Thoracic aorta (tissue), 2 donors: ENCODE results near the gene TMEM30A. TPM values are rescaled to one million over a fixed set of nuclear protein-coding genes. Genes with fewer than 3 reads are reported as not detected.

Source experiments
- ATAC-seq: fragments of 150-250 bp; one replicate; pipeline ENCODE4 v1.8.0; 2017; ENCODE audit warnings: low read depth; ENCODE audit not compliant: insufficient number of reproducible peaks, low FRiP score
- DNase-seq: peaks from one replicate; pipeline ENCODE4 v3.0.0-alpha.2; 2020; ENCODE audit warnings: low spot score
- H3K27ac ChIP-seq, 2 donors: fragments of 200-600 bp; sonication (generic); 1 replicate in 1 of 2; 2 replicates in 1 of 2; pipeline ENCODE4 v1.5.1; 2016; ENCODE audit warnings: mild to moderate bottlenecking in 2 of 2, moderate library complexity in 2 of 2
- H3K27me3 ChIP-seq: fragments of 200-600 bp; sonication (generic); replicated peaks from 2 replicates; pipeline ENCODE4 v1.6.0; 2016; ENCODE audit warnings: mild to moderate bottlenecking; ENCODE audit not compliant: insufficient read depth
- H3K36me3 ChIP-seq: fragments of 200-600 bp; sonication (generic); one replicate; pipeline ENCODE4 v1.5.1; 2016
- H3K4me1 ChIP-seq, 2 donors: fragments of 200-600 bp; sonication (generic); 1 replicate in 1 of 2; 2 replicates in 1 of 2; pipeline versions ENCODE4 v1.5.1 to v1.6.0; 2016; ENCODE audit warnings: low read depth in 2 of 2, mild to moderate bottlenecking in 1 of 2; ENCODE audit not compliant: control insufficient read depth in 1 of 2
- H3K4me3 ChIP-seq: fragments of 200-600 bp; sonication (generic); 2 replicates; pipeline ENCODE4 v1.5.1; 2016; ENCODE audit warnings: mild to moderate bottlenecking
- H3K9me3 ChIP-seq: fragments of 200-600 bp; sonication (generic); 2 replicates; pipeline ENCODE4 v1.5.1; 2016
- total RNA-seq, 2 donors: library from RNA; depleted of rRNA; stranded (reverse); fragments of >200 nt; gene quantifications; one replicate each; pipeline versions ENCODE4 v1.1.0 to v1.2.3, GENCODE V29; 2016
- TF ChIP-seq, protein P1 (sequence below): fragments of 200-600 bp; sonication (generic); IDR thresholded peaks from one replicate; pipeline ENCODE4 v1.5.1; 2019; ENCODE audit warnings: antibody characterized with exemption

Gene TMEM30A
- total RNA-seq, 2 donors from 2014 or later = 112 to 123 TPM

DNA sequence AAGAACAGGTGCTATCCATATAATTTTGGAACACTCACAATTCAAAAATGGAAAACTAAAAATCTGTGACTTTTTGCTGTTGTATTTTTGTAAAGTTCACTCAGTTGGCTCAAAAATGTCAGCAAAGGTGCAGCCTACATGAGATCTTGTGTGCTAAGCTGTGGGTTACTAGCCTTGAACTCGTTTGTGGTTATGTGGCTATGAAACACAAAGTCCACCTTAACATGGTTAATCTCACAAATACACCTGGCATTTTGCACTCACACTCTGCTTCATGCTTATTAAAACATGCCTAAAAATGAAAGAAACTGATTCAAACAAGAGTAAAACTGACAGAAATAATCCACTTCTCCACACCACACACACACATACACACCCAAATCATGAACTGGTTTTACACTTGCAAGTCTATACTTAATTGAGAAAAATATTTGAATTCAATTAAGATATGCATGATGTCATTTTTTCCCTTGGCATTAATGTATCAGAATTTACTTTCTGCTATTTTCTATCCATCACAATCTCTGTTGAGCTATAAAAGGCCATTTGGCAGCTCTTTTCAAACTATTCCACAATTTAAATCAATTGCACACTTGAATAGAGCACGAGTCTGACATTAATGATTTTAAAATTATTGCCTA is 22.9 kb upstream of the TMEM30A start:
- TF ChIP-seq, protein P1, sequence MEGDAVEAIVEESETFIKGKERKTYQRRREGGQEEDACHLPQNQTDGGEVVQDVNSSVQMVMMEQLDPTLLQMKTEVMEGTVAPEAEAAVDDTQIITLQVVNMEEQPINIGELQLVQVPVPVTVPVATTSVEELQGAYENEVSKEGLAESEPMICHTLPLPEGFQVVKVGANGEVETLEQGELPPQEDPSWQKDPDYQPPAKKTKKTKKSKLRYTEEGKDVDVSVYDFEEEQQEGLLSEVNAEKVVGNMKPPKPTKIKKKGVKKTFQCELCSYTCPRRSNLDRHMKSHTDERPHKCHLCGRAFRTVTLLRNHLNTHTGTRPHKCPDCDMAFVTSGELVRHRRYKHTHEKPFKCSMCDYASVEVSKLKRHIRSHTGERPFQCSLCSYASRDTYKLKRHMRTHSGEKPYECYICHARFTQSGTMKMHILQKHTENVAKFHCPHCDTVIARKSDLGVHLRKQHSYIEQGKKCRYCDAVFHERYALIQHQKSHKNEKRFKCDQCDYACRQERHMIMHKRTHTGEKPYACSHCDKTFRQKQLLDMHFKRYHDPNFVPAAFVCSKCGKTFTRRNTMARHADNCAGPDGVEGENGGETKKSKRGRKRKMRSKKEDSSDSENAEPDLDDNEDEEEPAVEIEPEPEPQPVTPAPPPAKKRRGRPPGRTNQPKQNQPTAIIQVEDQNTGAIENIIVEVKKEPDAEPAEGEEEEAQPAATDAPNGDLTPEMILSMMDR = no peak

GRCh38 chr6:75306064-75306463 is 21.5 kb upstream of the TMEM30A start:
- TF ChIP-seq, protein P1 = no peak
- ATAC-seq = no peak
- DNase-seq = no peak

More for the DNA sequence above, 22.9 kb upstream of the TMEM30A start:
- DNase-seq (no peak), ATAC-seq (no peak)
- Histone ChIP-seq H3K9me3 (no peaks in the 10 kb centered on the region), H3K27ac (no peak overlapping the region), H3K27me3 (no peaks in the 10 kb centered on the region), H3K4me1 (peaks cover 3 to 21% of the 10 kb centered on the region in 2 donors), H3K36me3 (no peaks in the 10 kb centered on the region), H3K4me3 (no peak overlapping the region)

GRCh38 chr6:75305573-75305972 is 21.0 kb upstream of the TMEM30A start:
- Histone ChIP-seq H3K4me3 (no peak overlapping the region), H3K4me1 (peaks cover 5 to 22% of the 10 kb centered on the region in 2 donors), H3K27ac (no peak overlapping the region), H3K36me3 (no peaks in the 10 kb centered on the region), H3K27me3 (no peaks in the 10 kb centered on the region), H3K9me3 (no peaks in the 10 kb centered on the region)
- TF ChIP-seq, protein P1 = no peak
- no peak for ATAC-seq
- no peak for DNase-seq

More at GRCh38 chr6:75306064-75306463, 21.5 kb upstream of the TMEM30A start:
- Histone ChIP-seq H3K27ac (no peak overlapping the region), H3K9me3 (no peaks in the 10 kb centered on the region), H3K4me3 (no peak overlapping the region), H3K27me3 (no peaks in the 10 kb centered on the region), H3K4me1 (peaks cover 3 to 21% of the 10 kb centered on the region in 2 donors), H3K36me3 (no peaks in the 10 kb centered on the region)

DNA sequence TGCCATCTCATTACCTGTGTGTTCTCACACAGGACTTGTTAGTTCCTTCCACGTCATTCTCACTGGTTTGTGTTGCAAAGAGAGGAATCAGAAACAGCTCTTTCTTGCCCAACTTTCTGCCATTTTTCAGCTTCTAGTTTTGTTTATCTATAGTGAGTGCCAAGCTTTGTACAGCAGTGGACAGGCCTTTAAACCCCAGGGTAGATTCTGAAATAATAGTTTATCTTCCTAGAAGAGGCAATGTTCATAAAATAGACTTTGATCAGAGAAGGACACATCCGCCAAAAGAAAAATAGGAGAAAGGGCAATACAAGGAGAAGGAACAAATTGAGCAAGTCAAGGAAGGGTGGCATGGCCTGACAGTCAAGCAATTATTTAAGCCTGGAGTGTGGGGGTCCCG is 17.7 kb upstream of the TMEM30A start:
- Histone ChIP-seq H3K27me3 (no peaks in the 10 kb centered on the region), H3K36me3 (no peaks in the 10 kb centered on the region), H3K4me3 (no peak overlapping the region), H3K27ac (no peak overlapping the region), H3K9me3 (no peaks in the 10 kb centered on the region), H3K4me1 (peaks cover 16 to 22% of the 10 kb centered on the region in 2 donors)
- ATAC-seq (no peak), DNase-seq (no peak)
- TF ChIP-seq, protein P1 = no peak

- Histone ChIP-seq H3K4me3 (no peak overlapping the region), H3K36me3 (no peaks in the 10 kb centered on the region), H3K27me3 (no peaks in the 10 kb centered on the region), H3K9me3 (no peaks in the 10 kb centered on the region), H3K4me1 (peaks cover 16 to 22% of the 10 kb centered on the region in 2 donors), H3K27ac (no peak overlapping the region)
- DNase-seq (no peak), ATAC-seq (no peak)
- TF ChIP-seq, protein P1 = no peak
Observed at GRCh38 chr6:75301537-75301936, 16.9 kb upstream of the TMEM30A start.
